Measurements from ENCODE around the gene RCOR1.
"Not testable (repeated sequence)": the region's sequence is repeated elsewhere in the genome, so short reads cannot be mapped to it uniquely, and the experiment has no call there.

Gene RCOR1

DNA sequence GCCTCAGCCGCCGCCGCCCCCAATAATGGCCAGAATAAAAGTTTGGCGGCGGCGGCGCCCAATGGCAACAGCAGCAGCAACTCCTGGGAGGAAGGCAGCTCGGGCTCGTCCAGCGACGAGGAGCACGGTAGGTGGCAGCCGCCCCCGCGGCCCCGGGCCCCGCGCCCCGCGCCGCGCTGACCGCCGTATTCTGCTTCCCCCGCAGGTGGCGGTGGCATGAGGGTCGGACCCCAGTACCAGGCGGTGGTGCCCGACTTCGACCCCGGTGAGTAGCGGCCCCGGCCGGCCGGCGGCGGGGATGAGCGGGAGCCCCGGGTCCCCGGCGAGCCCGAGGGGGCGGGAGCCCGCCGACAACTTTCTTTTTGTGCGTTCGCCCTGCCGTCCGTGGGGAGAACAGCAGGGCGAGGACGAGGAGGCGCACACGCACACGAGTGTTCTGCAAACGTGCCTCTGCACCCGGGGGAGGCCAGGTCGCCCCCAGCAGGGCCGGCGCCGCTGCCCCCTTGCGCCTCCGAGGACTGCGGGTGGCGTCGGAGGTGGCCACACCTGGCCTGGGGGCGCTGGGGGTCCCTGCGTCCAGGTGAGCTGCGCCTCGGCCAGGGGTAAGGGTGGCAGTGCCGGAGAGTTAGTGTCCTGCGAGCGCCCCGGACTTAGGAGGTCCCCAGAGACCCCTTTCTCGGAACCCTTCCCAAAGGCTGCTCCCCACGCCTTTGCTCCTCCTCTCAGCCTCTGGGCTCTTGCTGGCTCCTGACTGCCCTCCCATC lies 794 bp downstream of the RCOR1 start:
- DNase-seq (ENCODE audit: low read depth, low spot score): no peak

DNA sequence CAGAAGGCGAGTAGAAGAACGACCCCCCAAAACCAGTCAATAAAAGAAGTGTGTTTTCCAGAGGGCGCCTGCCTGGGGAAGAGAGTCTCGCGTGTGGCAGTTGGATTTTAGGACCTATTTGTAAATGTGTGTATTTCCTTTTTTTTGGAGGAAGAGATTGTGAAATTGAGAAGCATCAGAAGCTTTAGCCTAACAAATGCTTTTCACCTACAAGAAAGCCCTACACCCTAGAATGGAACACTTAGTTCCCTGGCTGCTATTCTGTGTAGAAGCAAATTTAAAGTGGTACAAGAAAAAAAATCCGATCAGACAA lies 1.3 kb downstream of the RCOR1 start:
- DNase-seq (ENCODE audit: low read depth, low spot score): no peak

DNA sequence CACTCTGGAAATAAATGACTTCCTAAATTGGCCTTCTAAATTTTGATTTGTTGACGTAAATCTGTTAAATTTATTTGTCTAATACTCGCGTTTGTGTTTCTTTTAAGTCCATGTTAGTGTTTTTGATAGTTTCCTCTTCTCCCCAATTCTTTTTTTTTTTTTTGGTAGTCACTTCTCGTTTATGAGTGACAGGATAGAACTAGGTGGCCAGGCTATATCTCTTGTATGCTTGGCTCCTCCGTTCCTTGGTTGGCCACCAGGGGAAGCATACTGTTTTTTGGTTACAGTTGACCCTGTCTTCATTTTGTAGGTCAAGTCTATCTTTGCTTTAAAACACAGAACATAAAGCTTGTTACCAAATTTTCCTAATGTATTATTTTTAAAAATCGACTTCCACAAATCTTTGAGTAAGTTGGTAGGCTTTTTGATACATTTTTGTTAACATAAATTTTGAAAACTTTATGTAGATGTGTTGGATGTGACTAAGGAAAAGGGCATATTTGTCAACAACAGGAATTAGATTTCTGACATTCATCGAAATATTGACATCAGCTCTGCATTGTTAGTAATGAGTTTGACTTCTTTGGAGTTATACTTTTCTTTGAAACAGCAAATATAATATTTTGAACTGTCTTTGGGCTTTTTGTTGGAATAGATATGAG lies 2.2 kb downstream of the RCOR1 start:
- no peak for DNase-seq (ENCODE audit: low read depth, low spot score)

DNA sequence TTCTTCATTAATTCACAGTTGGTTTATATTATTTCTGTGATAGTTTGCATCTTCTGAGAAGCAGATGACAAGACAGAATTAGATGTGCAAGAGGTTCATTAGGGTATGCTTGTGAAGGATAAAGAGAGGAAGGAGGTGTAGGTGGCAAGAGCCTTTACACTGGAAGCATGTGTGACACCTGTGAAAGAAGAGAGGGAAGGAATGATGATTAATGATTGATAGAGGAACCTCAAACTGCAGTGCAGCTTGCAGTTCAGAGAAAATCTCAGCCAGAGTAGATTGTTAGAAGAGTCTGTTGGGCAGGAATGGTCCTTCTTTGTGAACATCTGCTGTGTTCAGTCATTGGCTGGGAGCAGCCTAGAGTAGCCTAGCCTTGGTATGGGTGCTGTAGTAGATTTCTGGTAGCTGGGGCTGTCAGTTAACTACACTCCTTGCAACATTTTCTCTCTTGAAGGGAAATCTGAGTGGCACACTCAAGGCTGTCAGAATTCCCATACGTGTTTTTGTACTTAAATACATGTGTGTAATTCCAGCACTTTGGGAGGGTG lies 9.0 kb downstream of the RCOR1 start:
- DNase-seq (ENCODE audit: low read depth, low spot score): no peak

DNA sequence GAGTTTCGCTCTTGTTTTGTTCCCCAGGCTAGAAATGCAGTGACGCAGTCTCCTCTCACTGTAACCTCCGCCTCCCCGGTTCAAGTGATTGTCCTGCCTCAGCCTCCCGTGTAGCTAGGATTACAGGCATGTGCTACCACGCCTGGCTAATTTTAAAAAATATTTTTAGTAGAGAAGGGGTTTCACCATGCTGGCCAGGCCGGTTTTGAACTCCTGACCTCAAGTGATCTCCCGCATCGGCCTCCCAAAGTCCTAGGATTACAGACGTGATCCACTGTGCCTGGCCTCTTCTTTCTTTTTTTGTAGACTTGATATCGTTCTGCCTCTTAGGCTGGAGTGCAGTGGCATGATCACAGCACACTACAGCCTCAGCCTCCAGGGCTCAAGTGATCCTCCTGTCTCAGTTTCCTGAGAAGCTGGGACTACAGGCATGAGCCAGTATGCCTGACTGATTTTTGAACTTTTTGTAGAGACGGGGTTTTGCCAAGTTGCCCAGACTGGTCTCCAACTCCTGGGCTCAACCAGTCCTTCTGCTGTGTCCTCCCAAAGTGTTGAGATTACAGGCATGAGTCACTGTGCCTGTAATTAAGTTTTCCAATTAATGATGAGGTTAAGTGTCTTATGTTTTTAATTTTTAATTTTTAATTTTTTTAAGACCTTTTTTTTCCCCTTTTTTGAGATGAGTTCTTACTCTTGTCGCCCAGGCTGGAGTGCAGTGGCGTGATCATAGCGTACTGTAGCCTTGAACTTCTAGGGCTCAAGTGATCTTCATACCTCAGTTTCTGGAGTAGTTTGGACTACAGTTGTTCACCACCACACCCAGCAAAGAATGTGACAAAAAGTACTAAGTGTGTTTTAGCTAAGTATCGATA lies 10.2 kb downstream of the RCOR1 start:
- DNase-seq (ENCODE audit: low read depth, low spot score): no peak

DNA sequence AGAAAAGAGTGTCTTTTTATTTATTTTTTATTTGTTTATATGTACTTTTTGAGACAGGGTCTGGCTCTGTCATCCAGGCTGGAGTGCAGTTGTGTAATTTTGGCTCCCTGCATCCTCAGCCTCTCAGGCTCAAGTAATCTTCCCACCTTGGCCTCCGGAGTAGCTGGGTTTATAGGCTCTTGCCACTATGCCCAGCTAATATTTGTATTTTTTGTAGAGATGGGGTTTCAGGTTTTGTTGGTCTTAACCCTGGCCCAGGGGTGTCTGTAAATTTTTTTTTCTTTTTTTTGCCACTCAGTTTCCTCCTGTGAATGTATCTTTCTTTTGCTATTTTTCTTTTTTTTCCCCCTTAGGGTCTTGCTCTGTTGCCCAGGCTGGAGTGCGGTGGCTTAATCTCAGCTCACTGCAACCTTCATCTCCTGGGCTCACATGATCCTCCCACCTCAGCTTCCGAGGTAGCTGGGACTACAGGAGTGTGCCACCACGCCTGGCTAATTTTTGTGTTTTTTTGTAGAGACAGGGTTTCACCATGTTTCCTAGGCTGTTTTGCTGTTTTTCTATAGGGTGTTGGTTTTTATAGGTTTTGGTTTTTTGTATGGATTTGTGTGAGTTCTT lies 11.0 kb downstream of the RCOR1 start:
- no peak for DNase-seq (ENCODE audit: low read depth, low spot score)

DNA sequence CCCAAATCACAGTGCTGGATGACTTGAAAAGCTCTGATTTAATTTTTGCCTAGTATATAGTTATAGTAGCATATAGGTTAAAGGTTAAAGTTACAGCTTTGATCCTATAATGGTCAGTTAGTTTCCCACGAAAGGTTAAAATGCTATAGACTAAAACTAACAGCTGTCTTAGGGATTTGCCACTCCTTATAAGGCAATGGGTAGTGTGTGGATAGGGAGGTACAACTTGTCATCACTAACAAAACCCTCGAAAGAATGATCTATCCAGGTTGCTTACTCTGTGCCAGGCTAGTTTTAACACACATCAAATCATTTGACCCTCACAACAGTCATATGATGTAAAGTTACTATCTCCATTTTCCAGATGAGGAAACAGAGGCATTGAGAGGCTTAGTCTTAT lies 11.7 kb downstream of the RCOR1 start:
- DNase-seq (ENCODE audit: low read depth, low spot score): no peak

DNA sequence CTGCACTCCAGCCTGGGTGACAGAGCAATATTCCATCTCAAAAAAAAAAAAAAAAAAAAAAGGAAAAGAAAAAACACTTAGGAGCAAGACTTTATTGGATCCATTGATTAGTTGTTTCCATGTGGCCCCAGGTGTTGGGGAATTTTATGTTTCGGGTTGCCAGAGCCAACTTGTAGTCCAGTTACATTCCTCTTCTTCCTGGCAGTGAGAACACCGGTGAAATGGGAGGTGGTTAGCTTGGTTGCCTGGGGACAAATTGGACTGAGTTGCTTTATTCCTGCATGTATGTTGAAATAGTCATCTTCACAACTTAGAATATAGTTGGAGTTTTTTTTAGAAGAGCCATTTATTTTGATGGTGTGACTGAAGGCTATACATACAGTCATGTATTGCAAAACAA lies 12.6 kb downstream of the RCOR1 start:
- DNase-seq (ENCODE audit: low read depth, low spot score): no peak

DNA sequence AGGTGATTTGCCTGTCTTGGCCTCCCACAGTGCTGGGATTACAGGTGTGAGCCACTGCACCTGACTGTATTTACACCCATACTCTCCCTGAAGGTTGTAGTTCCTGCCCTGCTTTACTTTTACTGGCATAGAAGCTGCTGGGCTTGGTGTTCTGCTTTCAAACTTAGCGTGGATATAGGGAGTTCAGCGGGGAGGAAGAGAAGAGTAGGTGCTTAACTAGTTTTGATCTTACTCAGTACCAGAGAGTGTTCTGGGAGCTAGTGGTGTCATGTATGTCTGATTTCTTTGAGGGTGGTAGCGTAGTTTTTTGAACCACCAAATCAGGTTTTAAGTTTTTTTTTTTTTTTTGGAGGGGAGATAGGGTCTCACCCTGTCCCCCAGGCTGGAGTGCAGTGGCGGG lies 13.8 kb downstream of the RCOR1 start:
- DNase-seq (ENCODE audit: low read depth, low spot score): no peak

DNA sequence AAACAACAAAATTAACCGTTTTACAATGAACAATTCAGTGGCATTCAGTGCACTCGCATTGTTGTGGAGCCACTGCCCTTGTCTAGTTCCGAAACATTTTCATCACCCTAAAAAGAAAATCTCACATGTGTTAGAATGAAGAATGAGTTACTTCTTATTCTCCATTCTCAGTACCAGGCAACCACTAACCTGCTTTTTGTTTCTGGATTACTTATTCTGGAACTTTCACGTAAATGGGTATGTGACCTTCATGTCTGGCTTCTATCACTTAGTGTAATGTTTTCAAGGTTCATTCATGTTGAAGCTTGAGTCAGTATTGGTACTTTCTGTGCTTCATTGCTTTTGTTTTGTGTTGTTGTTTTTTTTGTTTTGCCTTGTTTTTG lies 15.6 kb downstream of the RCOR1 start:
- DNase-seq (ENCODE audit: low read depth, low spot score): no peak

DNA sequence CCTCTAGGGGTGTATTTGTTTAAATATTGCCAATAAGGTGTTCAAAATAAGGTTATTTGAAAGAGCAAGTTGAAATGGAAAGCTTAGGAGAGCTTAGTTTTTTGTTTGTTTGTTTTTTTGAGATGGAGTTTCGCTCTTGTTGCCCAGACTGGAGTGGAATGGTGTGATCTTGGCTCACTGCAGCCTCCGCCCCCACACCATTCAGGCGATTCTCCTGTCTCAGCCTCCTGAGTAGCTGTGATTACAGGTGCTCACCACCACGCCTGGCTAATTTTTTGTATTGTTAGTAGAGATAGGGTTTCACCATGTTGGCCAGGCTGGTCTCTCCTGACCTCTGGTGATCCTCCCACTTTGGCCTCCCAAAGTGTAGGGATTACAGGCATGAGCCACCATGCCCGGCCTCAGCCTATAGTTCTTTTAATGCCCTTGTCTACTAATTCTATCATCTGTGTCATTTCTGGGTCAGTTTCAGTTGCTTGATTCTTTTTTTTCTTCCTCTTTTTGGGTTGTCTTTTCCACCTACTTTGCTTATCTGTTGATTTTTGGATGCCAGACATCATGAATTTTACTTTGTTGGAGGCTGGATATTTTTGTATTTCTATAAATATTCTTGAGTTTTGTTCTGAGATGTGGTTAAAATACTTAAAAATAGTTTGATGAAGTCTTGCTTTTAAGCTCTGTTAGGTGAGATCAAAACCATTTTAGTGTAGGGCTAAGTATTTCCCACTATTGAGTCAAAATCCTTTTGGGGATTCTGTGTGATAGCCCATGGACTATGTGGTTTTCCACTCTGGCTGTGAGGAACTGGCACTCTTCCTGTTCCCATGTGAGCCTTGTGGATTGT lies 18.7 kb downstream of the RCOR1 start:
- DNase-seq (ENCODE audit: low read depth, low spot score): no peak

DNA sequence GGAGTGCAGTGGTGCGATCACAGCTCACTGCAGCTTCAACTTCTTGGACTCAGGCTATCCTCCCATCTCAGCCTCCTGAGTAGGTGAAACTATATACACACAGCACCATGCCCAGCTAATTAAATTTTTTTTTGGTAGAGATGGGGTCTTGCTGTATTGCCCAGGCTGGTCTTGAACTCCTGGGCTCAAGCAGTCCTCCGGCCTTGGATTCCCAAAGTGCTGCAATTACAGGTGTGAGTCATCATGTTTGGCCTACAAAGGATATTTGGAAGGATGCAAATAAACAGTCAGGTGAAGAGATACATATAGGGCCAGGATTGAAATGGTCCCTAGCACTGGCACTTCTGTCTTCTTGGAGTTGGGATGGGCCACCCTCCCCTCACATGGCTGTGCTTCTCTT lies 23.9 kb downstream of the RCOR1 start:
- no peak for DNase-seq (ENCODE audit: low read depth, low spot score)

DNA sequence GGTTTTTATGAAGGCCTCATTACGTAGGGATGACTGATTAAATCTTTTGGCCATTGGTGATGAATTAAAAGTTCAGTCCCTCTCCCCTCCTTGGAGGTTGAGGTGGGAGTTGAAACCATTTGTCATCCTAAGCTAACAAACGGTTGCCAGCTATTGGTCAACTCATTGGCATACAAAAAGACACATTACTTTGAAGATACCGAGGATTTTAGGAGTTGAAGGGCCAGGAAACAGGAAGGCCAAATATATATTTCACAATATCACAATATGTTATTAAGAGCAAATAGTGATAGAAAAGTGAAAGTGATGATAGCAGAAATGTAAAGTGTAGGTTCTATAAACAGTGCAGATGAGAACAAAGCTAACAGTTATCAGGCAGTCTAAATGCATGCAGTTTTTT lies 24.4 kb downstream of the RCOR1 start:
- DNase-seq (ENCODE audit: low read depth, low spot score): no peak

DNA sequence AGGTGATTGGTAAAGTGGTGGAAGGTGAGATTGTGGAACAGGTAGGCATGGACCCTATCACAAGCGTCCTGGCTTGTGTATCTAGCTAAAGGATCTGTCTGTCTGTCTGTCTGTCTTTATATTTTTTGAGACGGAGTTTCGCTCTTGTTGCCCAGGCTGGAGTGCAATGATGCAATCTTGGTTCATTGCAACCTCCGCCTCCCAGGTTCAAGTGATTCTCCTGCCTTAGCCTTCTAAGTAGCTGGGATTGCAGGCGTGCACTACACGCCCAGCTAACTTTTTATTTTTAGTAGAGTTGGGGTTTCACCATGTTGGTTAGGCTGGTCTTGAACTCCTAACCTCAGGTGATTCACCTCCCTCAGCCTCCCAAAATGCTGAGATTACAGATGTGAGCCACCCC lies 26.6 kb downstream of the RCOR1 start:
- not testable (repeated sequence) for DNase-seq (ENCODE audit: low read depth, low spot score)

DNA sequence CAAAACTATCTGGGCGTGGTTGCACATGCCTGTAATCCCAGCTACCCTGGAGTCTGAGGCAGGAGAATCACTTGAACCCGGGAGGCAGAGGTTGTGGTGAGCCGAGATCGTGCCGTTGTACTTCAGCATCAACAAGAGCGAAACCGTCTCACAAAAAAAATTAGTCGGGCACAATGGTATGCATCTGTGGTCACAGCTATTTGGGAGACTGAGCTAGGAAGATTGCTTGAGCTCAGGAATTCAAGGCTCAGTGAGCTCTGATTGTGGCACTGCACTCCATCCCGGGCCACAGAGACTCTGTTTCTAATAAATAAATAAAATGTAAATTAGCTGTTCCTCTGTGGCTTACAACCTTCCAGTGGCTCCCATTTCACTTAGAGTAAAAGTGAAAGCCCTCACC lies 28.0 kb downstream of the RCOR1 start:
- DNase-seq (ENCODE audit: low read depth, low spot score): no peak

DNA sequence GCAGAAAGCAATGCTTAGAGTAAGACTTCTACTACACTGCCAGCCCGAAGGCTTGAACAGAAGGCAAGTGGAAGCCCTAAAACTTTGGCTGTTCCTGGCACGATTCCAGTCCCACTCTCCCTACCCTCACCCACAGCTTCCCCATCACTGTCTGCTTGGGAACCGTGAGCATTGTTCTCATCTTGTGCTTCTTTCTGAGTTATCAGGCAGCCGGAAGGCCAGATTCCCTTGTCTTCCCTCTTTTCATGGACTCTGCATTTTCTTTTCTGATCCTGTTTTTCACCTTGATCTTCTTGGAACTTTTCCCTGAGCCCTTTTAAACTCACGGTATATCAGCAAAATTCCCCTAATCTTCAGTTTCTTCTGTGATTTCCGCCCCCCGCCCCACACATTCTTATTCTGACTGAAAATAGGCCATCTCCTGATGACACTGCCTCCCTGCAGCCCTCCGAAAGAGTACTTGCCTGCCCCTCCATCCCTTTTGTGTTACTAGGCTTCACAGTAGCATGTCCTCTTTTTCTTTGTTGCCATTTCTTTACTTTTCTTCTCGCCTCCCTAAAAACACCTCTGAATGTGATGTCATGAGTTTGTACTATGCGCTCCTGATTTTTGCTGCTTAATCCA lies 29.9 kb downstream of the RCOR1 start:
- DNase-seq (ENCODE audit: low read depth, low spot score): no peak

DNA sequence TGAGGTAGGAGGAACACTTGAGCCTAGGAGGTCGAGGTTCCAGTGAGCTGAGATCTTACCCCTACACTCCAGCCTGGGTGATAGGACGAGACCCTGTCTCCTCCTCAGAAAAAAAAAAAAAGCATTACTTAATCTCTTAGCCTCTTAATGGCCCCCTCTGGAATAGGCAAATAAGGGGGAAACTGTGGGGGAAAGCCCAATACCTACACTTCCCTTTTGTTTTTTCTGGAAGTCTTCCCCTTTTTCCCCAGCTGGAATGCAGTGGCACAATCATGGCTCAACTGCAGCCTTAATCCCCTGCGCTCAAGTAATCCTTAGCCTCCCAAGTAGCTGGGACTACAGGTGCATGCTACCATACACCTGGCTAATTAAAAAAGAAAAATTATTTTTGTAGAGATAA lies 32.2 kb downstream of the RCOR1 start:
- DNase-seq (ENCODE audit: low read depth, low spot score): no peak

DNA sequence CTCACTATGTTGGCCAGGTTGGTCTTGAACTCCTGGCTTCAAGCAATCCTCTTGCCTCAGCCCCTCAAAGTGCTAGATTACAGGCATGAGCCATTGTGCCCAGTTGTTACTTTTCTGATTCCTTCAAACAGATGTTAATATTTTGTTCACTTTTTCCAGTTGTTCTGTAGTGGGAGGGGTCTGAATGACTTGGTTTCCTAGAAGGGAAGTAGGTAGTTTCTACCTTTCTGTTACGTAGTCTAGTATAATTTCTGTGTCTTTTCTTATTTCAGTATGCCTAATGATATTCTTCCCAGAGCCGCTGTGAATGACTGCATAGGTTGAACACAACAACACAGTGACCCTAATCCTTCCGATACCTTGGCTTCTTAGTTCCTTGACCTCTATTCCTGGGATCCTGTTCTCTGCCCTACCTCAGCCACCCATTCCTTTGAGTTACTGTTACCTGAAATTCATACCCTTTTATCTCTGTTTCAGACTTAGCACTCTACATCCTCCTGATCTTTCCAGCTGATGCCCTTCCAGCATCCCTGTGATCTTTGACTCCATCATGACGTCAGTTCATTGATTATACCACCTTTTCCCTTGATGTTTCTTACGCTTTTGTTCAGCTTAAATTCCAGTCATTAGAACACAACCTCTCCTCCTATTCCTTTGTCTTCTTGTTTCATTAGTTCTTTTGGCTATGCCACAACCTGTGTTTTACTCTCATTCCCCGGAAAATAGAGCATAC lies 33.3 kb downstream of the RCOR1 start:
- DNase-seq (ENCODE audit: low read depth, low spot score): no peak

DNA sequence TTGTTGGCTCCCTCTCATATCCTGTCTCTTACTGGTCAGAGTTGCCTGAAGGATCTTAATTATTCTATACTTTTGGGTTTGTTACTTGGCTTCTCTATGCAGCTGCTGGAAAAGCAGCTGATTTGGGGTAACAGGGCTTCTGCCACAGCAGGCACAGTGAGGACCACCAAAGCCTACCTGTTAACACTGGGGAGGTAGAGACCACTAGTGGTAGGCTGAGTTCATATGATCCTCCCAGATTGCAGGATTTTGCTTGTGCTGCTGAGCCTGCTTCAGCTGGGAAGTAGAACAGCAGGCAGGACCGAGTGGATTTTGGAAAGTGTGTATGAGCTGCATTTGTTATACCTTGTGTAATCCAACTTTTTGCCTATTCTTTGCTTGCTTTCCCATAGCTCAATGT lies 34.1 kb downstream of the RCOR1 start:
- no peak for DNase-seq (ENCODE audit: low read depth, low spot score)

DNA sequence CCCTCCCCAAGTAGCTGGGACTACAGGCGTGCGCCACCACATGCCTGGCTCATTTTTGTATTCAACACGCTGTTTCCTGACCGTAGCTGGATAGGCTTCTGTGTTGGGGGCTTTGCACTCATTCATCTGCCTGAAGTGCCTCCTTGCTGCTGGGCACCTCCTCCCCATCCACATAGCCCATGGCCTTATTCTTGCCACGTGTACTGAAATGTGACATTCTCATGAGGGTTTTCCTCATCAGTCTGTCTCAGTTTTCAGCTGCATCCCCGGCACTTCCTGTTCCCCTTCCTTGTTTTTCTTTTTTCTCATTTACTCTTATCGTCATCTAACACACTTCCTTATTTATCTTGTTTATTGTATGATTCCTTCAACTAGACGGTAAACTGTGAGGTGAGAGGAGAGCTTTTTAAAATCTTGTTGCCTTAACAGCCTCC lies 36.6 kb downstream of the RCOR1 start:
- no peak for DNase-seq (ENCODE audit: low read depth, low spot score)

All from iPS DF 19.7 (cell line).